IMR-90 (cell line): ENCODE measurements around the gene SIAH1. TPM values are rescaled to one million over a fixed set of nuclear protein-coding genes. Genes with fewer than 3 reads are reported as not detected.

Experiments used
- ATAC-seq: fragments of 200-7000 bp; cut with Tn5 transposase; 2 replicates; pipeline ENCODE4 v1.9.1; 2020; ENCODE audit warnings: low read depth, mild to moderate bottlenecking, moderate library complexity
- BruUV-seq: library from RNA; stranded (reverse); fragments of 400-500 nt; replicated peaks from 2 replicates; lab custom pipeline; 2021; lab: Mats Ljungman, UMichigan
- CTCF ChIA-PET: fragments of 300-600 bp; formaldehyde crosslinking; extraction: SDS; loops from one replicate; lab custom pipeline; 2021; ENCODE audit warnings: antibody characterized with exemption; lab: Yijun Ruan, JAX
- POLR2A ChIA-PET: fragments of 300-600 bp; sonication (Branson Sonifier 250); formaldehyde crosslinking; loops from one replicate; lab custom pipeline; 2022; ENCODE audit warnings: antibody characterized with exemption; ENCODE audit not compliant: unreplicated experiment; lab: Charles Lee
- DNase-seq: peaks from one replicate; pipeline ENCODE4 v3.0.0; 2013
- H2AFZ ChIP-seq: replicated peaks from 2 replicates; pipeline ENCODE3; 2013; ENCODE audit warnings: low read length, mild to moderate bottlenecking; ENCODE audit not compliant: poor library complexity
- H2AK5ac ChIP-seq: 2 replicates; pipeline ENCODE4 v1.6.1; 2013; ENCODE audit warnings: low read depth, low read length, inconsistent platforms
- H2AK9ac ChIP-seq: replicated peaks from 2 replicates; pipeline ENCODE3; 2013; ENCODE audit warnings: mild to moderate bottlenecking, low read depth, low read length, moderate library complexity; ENCODE audit not compliant: poor library complexity
- H2BK120ac ChIP-seq: 2 replicates; pipeline ENCODE4 v1.6.1; 2013; ENCODE audit warnings: low read depth, low read length, inconsistent platforms
- H2BK15ac ChIP-seq: 3 replicates; pipeline ENCODE4 v1.6.1; 2013; ENCODE audit warnings: low read depth, low read length, inconsistent platforms
- H2BK20ac ChIP-seq: 2 replicates; pipeline ENCODE4 v1.6.1; 2013; ENCODE audit warnings: low read depth, mild to moderate bottlenecking, inconsistent platforms, low read length, moderate library complexity
- H2BK5ac ChIP-seq: 2 replicates; pipeline ENCODE4 v1.6.1; 2013; ENCODE audit warnings: mild to moderate bottlenecking, low read depth, low read length, inconsistent platforms; ENCODE audit not compliant: poor library complexity, severe bottlenecking
- H3K14ac ChIP-seq: replicated peaks from 2 replicates; pipeline ENCODE4 v1.6.1; 2013; ENCODE audit warnings: low read depth, low read length, inconsistent platforms
- H3K18ac ChIP-seq: 2 replicates; pipeline ENCODE4 v1.6.1; 2013; ENCODE audit warnings: low read depth, low read length, control low read depth
- H3K23ac ChIP-seq: 2 replicates; pipeline ENCODE4 v1.6.1; 2013; ENCODE audit warnings: low read depth, low read length, inconsistent platforms
- H3K27ac ChIP-seq: 2 replicates; pipeline ENCODE4 v1.5.1; 2013; ENCODE audit warnings: mild to moderate bottlenecking, control low read depth, low read length; ENCODE audit not compliant: insufficient read depth
- H3K27me3 ChIP-seq: 2 replicates; pipeline ENCODE4 v1.6.1; 2013; ENCODE audit warnings: low read length; ENCODE audit not compliant: control insufficient read depth, insufficient read depth
- H3K36me3 ChIP-seq: 2 replicates; pipeline ENCODE4 v1.6.1; 2013; ENCODE audit warnings: low read length, mixed read lengths; ENCODE audit not compliant: control insufficient read depth, insufficient read depth
- H3K4ac ChIP-seq: 2 replicates; pipeline ENCODE4 v1.6.1; 2013; ENCODE audit warnings: low read depth, low read length, inconsistent platforms
- H3K4me1 ChIP-seq: 2 replicates; pipeline ENCODE4 v1.6.1; 2013; ENCODE audit warnings: low read length, mixed read lengths; ENCODE audit not compliant: control insufficient read depth, insufficient read depth
- H3K4me2 ChIP-seq: 2 replicates; pipeline ENCODE4 v1.6.1; 2013; ENCODE audit warnings: low read depth, mild to moderate bottlenecking, control low read depth, low read length, moderate library complexity
- H3K4me3 ChIP-seq: 2 replicates; pipeline ENCODE4 v1.5.1; 2013; ENCODE audit warnings: low read depth, mild to moderate bottlenecking, control low read depth, low read length, moderate library complexity; ENCODE audit not compliant: insufficient read depth
- H3K56ac ChIP-seq: 2 replicates; pipeline ENCODE4 v1.6.1; 2013; ENCODE audit warnings: low read length, inconsistent platforms; ENCODE audit not compliant: insufficient read depth; ENCODE audit errors: extremely low read depth
- H3K79me1 ChIP-seq, 2 experiments: 2 replicates each; pipeline ENCODE4 v1.6.1; 2013; ENCODE audit warnings: low read length in 2 of 2, inconsistent platforms in 1 of 2, low read depth in 1 of 2
- H3K9ac ChIP-seq: 2 replicates; pipeline ENCODE4 v1.6.1; 2013; ENCODE audit warnings: low read depth, low read length, control low read depth
- H3K9me1 ChIP-seq: 2 replicates; pipeline ENCODE4 v1.6.1; 2013; ENCODE audit warnings: low read length, inconsistent platforms; ENCODE audit not compliant: insufficient read depth
- H3K9me3 ChIP-seq: 2 replicates; pipeline ENCODE4 v1.6.1; 2013; ENCODE audit warnings: low read length; ENCODE audit not compliant: control insufficient read depth, insufficient read depth
- H4K20me1 ChIP-seq: 2 replicates; pipeline ENCODE4 v1.6.1; 2013; ENCODE audit warnings: low read length, inconsistent platforms; ENCODE audit not compliant: insufficient read depth
- H4K5ac ChIP-seq: 2 replicates; pipeline ENCODE4 v1.6.1; 2013; ENCODE audit warnings: mild to moderate bottlenecking, low read depth, low read length, control low read depth
- H4K8ac ChIP-seq, 2 experiments: 2 replicates each; pipeline ENCODE4 v1.6.1; 2013; ENCODE audit warnings: low read depth in 2 of 2, low read length in 2 of 2, control low read depth in 1 of 2, inconsistent platforms in 1 of 2
- H4K91ac ChIP-seq: 2 replicates; pipeline ENCODE4 v1.6.1; 2013; ENCODE audit warnings: low read depth, low read length, inconsistent platforms; ENCODE audit not compliant: insufficient read depth
- CEBPB ChIP-seq: IDR thresholded peaks from 2 replicates; pipeline ENCODE4 v1.6.1; 2012; ENCODE audit warnings: low read depth, low read length, improper control_type of control experiment
- CHD1 ChIP-seq: IDR thresholded peaks from 2 replicates; pipeline ENCODE4 v1.6.1; 2012; ENCODE audit warnings: low read depth, low read length, improper control_type of control experiment
- CTCF ChIP-seq: conservative IDR thresholded peaks from 2 replicates; pipeline ENCODE4 v1.5.1; 2012; ENCODE audit warnings: mild to moderate bottlenecking, low read depth, low read length, improper control_type of control experiment
- ELK1 ChIP-seq: fragments of 150-350 bp; IDR thresholded peaks from 2 replicates; pipeline ENCODE4 v1.6.1; 2016; ENCODE audit warnings: low read depth, mild to moderate bottlenecking, low read length, moderate library complexity, borderline replicate concordance
- FOS ChIP-seq: fragments of 150-350 bp; IDR thresholded peaks from 2 replicates; pipeline ENCODE4 v1.6.1; 2016; ENCODE audit warnings: low read depth, low read length
- MAFK ChIP-seq: IDR thresholded peaks from 2 replicates; pipeline ENCODE4 v1.6.1; 2012; ENCODE audit warnings: low read depth, low read length, improper control_type of control experiment
- MAZ ChIP-seq: IDR thresholded peaks from 2 replicates; pipeline ENCODE4 v1.6.1; 2012; ENCODE audit warnings: low read depth, mild to moderate bottlenecking, low read length, improper control_type of control experiment, moderate library complexity, borderline replicate concordance
- MXI1 ChIP-seq: IDR thresholded peaks from 2 replicates; pipeline ENCODE4 v1.6.1; 2012; ENCODE audit warnings: low read depth, mild to moderate bottlenecking, low read length, moderate library complexity, borderline replicate concordance
- NFE2L2 ChIP-seq: fragments of 150-350 bp; IDR thresholded peaks from 2 replicates; pipeline ENCODE4 v1.6.1; 2016; ENCODE audit warnings: low read depth, mild to moderate bottlenecking, low read length
- POLR2A ChIP-seq: IDR thresholded peaks from 2 replicates; pipeline ENCODE4 v1.6.1; 2012; ENCODE audit warnings: mild to moderate bottlenecking, low read depth, low read length
- RAD21 ChIP-seq: IDR thresholded peaks from 2 replicates; pipeline ENCODE4 v1.6.1; 2012; ENCODE audit warnings: low read length, improper control_type of control experiment
- USF2 ChIP-seq: fragments of 150-350 bp; IDR thresholded peaks from 2 replicates; pipeline ENCODE4 v1.6.1; 2017; ENCODE audit warnings: mild to moderate bottlenecking, antibody characterized with exemption, low read length, low read depth
- WGBS, 2 experiments: methylation state at CpG; one replicate each; pipeline versions ENCODE4 v1.1.5 to v1.1.7; 2013; ENCODE audit warnings: missing lambda C conversion rate in 2 of 2; ENCODE audit not compliant: insufficient read length in 1 of 2; ENCODE audit errors: extremely low coverage in 2 of 2; 5-methylcytosine and 5-hydroxymethylcytosine counted together
- dilution Hi-C: fragments of 300-500 bp; cut with HindIII; formaldehyde crosslinking; loops from one replicate; pipeline ENCODE4 v1.14.3; 2018; ENCODE audit warnings: low sequenced_read_pairs; ENCODE audit not compliant: unreplicated experiment
- in situ Hi-C: fragments of 300-500 bp; cut with MboI; formaldehyde crosslinking; loops from 3 replicates; pipeline ENCODE4 v1.14.3; 2019; ENCODE audit warnings: low sequenced_read_pairs, inconsistent platforms, mixed read lengths
- intact Hi-C: fragments of 100-400 bp; cut with micrococcal nuclease; formaldehyde crosslinking; loops from 2 replicates; pipeline ENCODE4 v1.10.0; 2022
- polyA plus RNA-seq, 3 experiments: library from polyadenylated mRNA; depleted of rRNA; stranded (reverse); fragments of >200 nt; gene quantifications; 2 replicates each; pipeline ENCODE4 v1.2.3, GENCODE V29; 2012; ENCODE audit warnings: low replicate concordance in 1 of 3
- total RNA-seq: library from RNA; depleted of rRNA; stranded (reverse); fragments of >200 nt; gene quantifications from 2 replicates; pipeline ENCODE4 v1.2.3, GENCODE V29; 2012

The SIAH1 gene
- total and polyA plus RNA-seq, 2 of the 4 experiments (the other 2 are of a cell fraction): 10.3 to 17.7 TPM

- H4K5ac ChIP-seq: peak overlapping the region; percentile 35; the same call in 1 of the 2 replicates
- H3K4me1 ChIP-seq: 0 out of 2 replicates have a peak, but pooled peaks cover 1% of the 10 kb centered on the region
- no peaks in the 10 kb centered on the region for H3K9me3 ChIP-seq
- no peak overlapping the region for H2AK5ac ChIP-seq
- H2AFZ ChIP-seq: no peak overlapping the region
- H2BK5ac ChIP-seq: no peak overlapping the region
- H2BK15ac ChIP-seq: no peak overlapping the region
- POLR2A ChIA-PET: no interaction called here
- no peak overlapping the region for H3K27ac ChIP-seq
- H3K79me1 ChIP-seq: peaks cover 0 to 18% of the 10 kb centered on the region in 2 experiments; a peak in 2 of 4 replicates
- ATAC-seq (no peak), DNase-seq (no peak)
- CTCF ChIA-PET: interaction anchor here (1.6 kb wide), 1 partner anchor 236 kb away, joined by 3 read pairs; no protein-coding TSS in a partner anchor
- WGBS, 2 experiments: 100% methylated on average over 5 of the region's 17 CpGs; no CpG with 5 or more reads in 1 of the 2 experiments
- H4K8ac ChIP-seq: no peak overlapping the region; a peak in 1 of 4 replicates
- no peak overlapping the region for H3K56ac ChIP-seq
- intact Hi-C loops (no loop called here), dilution Hi-C loops (no loop called here), in situ Hi-C loops (no loop called here)
- H3K23ac ChIP-seq: 0 out of 2 replicates have a peak overlapping the region, but pooled peaks have one; percentile 35
- H2BK120ac ChIP-seq: no peak overlapping the region
- H4K91ac ChIP-seq: no peak overlapping the region
- no peak overlapping the region for H2AK9ac ChIP-seq
- TF ChIP-seq MAFK (no peak), USF2 (no peak), CTCF (no peak), ELK1 (no peak), FOS (no peak), RAD21 (no peak), NFE2L2 (no peak), MAZ (no peak), CEBPB (no peak), CHD1 (no peak), MXI1 (no peak), POLR2A (no peak)
- H3K4me3 ChIP-seq: no peak overlapping the region
- no peaks in the 10 kb centered on the region for H3K36me3 ChIP-seq
- no peak overlapping the region for H3K4ac ChIP-seq
- peaks cover 5% of the 10 kb centered on the region; the same call in 1 of the 2 replicates for H3K9me1 ChIP-seq
- peaks cover 13% of the 10 kb centered on the region for H4K20me1 ChIP-seq
- H3K27me3 ChIP-seq: no peaks in the 10 kb centered on the region
- BruUV-seq: no TSS peak
- peak overlapping the region; percentile 39; the same call in 1 of the 2 replicates for H2BK20ac ChIP-seq
- H3K18ac ChIP-seq: no peak overlapping the region
- H3K4me2 ChIP-seq: no peak overlapping the region
- H3K14ac ChIP-seq: no peak overlapping the region
- no peak overlapping the region for H3K9ac ChIP-seq
These were observed 1.5 kb upstream of the SIAH1 start for GRCh38 chr16:48386559-48387312.
